Measurements from ENCODE around the gene SECTM1.

DNA sequence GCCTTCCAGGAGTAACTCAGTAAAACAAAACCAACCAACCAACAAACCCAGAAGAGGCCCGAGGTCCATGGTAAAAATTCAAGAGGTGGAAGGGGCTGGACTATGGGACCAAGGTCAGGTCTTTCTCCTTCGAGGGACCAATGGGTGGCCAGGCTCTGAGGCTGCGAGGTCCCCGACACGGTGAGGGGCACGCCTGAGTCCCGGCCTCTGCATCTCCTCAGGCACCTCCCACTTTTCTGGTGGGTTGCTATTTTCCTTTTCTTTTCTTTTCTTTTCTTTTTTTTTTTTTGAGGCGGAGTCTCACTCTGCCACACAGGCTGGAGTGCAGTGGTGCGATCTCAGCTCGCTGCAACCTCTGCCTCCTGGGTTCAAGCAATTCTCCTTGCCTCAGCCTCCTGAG lies 34.1 kb downstream of the SECTM1 start:
- TF ChIP-seq CTCF (conservative IDR thresholded peaks at IDR 0.05; ENCODE audit: low read depth in 2 of 2) (no peak), EZH2 (IDR thresholded peaks at IDR 0.05; ENCODE audit: low read depth, unreplicated experiment) (no peak), NANOG (IDR thresholded peaks at IDR 0.05; ENCODE audit: borderline replicate concordance) (no peak), EZH2phosphoT487 (IDR thresholded peaks at IDR 0.05; ENCODE audit: unreplicated experiment) (no peak), POLR2AphosphoS5 (IDR thresholded peaks at IDR 0.05; ENCODE audit: low read depth) (no peak), CREB1 (CRISPR knock-in tag; IDR thresholded peaks at IDR 0.05; ENCODE audit: low read depth) (no peak), JUNB (IDR thresholded peaks at IDR 0.05; ENCODE audit: unreplicated experiment) (no peak)
- TF ChIP-seq, protein P1, sequence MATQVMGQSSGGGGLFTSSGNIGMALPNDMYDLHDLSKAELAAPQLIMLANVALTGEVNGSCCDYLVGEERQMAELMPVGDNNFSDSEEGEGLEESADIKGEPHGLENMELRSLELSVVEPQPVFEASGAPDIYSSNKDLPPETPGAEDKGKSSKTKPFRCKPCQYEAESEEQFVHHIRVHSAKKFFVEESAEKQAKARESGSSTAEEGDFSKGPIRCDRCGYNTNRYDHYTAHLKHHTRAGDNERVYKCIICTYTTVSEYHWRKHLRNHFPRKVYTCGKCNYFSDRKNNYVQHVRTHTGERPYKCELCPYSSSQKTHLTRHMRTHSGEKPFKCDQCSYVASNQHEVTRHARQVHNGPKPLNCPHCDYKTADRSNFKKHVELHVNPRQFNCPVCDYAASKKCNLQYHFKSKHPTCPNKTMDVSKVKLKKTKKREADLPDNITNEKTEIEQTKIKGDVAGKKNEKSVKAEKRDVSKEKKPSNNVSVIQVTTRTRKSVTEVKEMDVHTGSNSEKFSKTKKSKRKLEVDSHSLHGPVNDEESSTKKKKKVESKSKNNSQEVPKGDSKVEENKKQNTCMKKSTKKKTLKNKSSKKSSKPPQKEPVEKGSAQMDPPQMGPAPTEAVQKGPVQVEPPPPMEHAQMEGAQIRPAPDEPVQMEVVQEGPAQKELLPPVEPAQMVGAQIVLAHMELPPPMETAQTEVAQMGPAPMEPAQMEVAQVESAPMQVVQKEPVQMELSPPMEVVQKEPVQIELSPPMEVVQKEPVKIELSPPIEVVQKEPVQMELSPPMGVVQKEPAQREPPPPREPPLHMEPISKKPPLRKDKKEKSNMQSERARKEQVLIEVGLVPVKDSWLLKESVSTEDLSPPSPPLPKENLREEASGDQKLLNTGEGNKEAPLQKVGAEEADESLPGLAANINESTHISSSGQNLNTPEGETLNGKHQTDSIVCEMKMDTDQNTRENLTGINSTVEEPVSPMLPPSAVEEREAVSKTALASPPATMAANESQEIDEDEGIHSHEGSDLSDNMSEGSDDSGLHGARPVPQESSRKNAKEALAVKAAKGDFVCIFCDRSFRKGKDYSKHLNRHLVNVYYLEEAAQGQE (IDR thresholded peaks at IDR 0.05; ENCODE audit: unreplicated experiment) = no peak
